Heart right ventricle (tissue), 16 donors: ENCODE data around the gene DBH. TPM values are rescaled to one million over a fixed set of nuclear protein-coding genes. Genes with fewer than 3 reads are reported as not detected.

Experiments
- ATAC-seq, 8 donors: fragments of 200-7000 bp; cut with Tn5 transposase; one replicate each; pipeline ENCODE4 v1.9.1; 2020; ENCODE audit warnings: mild to moderate bottlenecking in 8 of 8, moderate library complexity in 8 of 8, moderate number of reproducible peaks in 1 of 8
- DNase-seq, 2 donors: peaks; one replicate each; pipeline ENCODE4 v3.0.0-alpha.2; 2020
- H3K27ac ChIP-seq, 10 donors: fragments of 200-600 bp; sonication (generic) in 2 of 10; one replicate each; pipeline versions ENCODE4 v1.5.0 to v1.8.0; 2020 to 2022; ENCODE audit warnings: mild to moderate bottlenecking in 3 of 10
- H3K27me3 ChIP-seq, 7 donors: fragments of 200-600 bp; one replicate each; pipeline ENCODE4 v1.8.0; 2021 to 2022; ENCODE audit warnings: mild to moderate bottlenecking in 2 of 7
- H3K36me3 ChIP-seq, 9 donors: fragments of 200-600 bp; sonication (generic) in 1 of 9; one replicate each; pipeline versions ENCODE4 v1.5.0 to v1.8.0; 2020 to 2022; ENCODE audit warnings: mild to moderate bottlenecking in 2 of 9
- H3K4me1 ChIP-seq, 9 donors: fragments of 200-600 bp; sonication (generic) in 1 of 9; one replicate each; pipeline versions ENCODE4 v1.5.0 to v1.8.0; 2020 to 2022; ENCODE audit warnings: mild to moderate bottlenecking in 4 of 9
- H3K4me3 ChIP-seq, 10 donors: fragments of 200-600 bp; sonication (generic) in 2 of 10; one replicate each; pipeline versions ENCODE4 v1.5.0 to v1.8.0; 2020 to 2022; ENCODE audit warnings: mild to moderate bottlenecking in 7 of 10, moderate library complexity in 2 of 10
- H3K9me3 ChIP-seq, 11 donors: fragments of 200-600 bp in 10 of 11; sonication (generic) in 2 of 11; one replicate each; pipeline versions ENCODE4 v1.5.0 to v1.8.0; 2013 to 2022; ENCODE audit warnings: mild to moderate bottlenecking in 2 of 11, control low read depth in 1 of 11, moderate library complexity in 1 of 11
- WGBS, 2 donors: extraction: QIAGEN DNeasy Blood & Tissue Kit; methylation state at CpG; one replicate each; pipeline ENCODE4 v1.1.7; 2013; ENCODE audit warnings: inconsistent platforms in 1 of 2; 5-methylcytosine and 5-hydroxymethylcytosine counted together
- intact Hi-C, 10 donors: fragments of 100-400 bp; cut with DNase I; formaldehyde crosslinking; loops; one replicate each; pipeline versions ENCODE4 v1.11.1 to v1.14.2; 2022
- polyA plus RNA-seq, 2 donors: library from polyadenylated mRNA; stranded (reverse); fragments of 200-250 nt; gene quantifications; one replicate each; pipeline ENCODE4 v1.2.3, GENCODE V29; 2013
- total RNA-seq, 10 donors: library from RNA; stranded (reverse); fragmentation: NEBNext Ultra II Directional in 3 of 10; extraction: Animal tissue kit (Norgen Biotek cat#: 25700) in 3 of 10; gene quantifications; one replicate each; pipeline versions ENCODE4 v1.2.1 to v1.2.4, GENCODE V29; 2021 to 2023
- TF ChIP-seq, protein P1 (sequence below), 9 donors: fragments of 200-600 bp; sonication (generic) in 2 of 9; IDR thresholded peaks; one replicate each; pipeline versions ENCODE4 v1.5.0 to v1.8.0; 2021 to 2022; ENCODE audit warnings: antibody characterized with exemption in 9 of 9, mild to moderate bottlenecking in 5 of 9, moderate library complexity in 1 of 9
- donor health status: Arrhythmogenic right ventricular cardiomyopathy.
- donor health status: ischemic (EF 13 %, LVEDD 7.1; RV severe dilation, severe dysfunction).
- donor health status: healthy with polysubstance abuse.
- donor health status: DM: no; HTN: yes; CAD: no.
- donor health status: DM: no; HTN: no; CAD: no.
- donor health status: ischemic (EF 25% LVEDD 6.9; RV normal size, moderate dysfunction).
- donor health status: ischemic (EF 25% LVEDD 5.7; RV mildly dilated, moderate dysfunction).
- donor health status: healthy.
- donor health status: DM: yes; HTN: yes; CAD: no.
- donor health status: Ischemic cardiomyopathy.
- donor health status: ischemic (EF 35%, LVEDD 5.7; RV mildly dilated, moderate dysfunction).
- donor health status: nonischemic (EF 11% LVEDD 7.7; RV severe dilation, severe dysfunction).
- donor health status: DM: yes; HTN: yes; CAD: no.
- donor health status: PGD.
- donor health status: ischemic (EF 29% LVEDD 5.4; RV normal size, mild dysfunction).
- donor health status: nonischemic (EF 23%, LVEDD 6.1; RV moderate dilation, normal function).

Gene DBH
- total and polyA plus RNA-seq, 12 donors, result 0.01 to 0.09 TPM; not detected in 10

DNA sequence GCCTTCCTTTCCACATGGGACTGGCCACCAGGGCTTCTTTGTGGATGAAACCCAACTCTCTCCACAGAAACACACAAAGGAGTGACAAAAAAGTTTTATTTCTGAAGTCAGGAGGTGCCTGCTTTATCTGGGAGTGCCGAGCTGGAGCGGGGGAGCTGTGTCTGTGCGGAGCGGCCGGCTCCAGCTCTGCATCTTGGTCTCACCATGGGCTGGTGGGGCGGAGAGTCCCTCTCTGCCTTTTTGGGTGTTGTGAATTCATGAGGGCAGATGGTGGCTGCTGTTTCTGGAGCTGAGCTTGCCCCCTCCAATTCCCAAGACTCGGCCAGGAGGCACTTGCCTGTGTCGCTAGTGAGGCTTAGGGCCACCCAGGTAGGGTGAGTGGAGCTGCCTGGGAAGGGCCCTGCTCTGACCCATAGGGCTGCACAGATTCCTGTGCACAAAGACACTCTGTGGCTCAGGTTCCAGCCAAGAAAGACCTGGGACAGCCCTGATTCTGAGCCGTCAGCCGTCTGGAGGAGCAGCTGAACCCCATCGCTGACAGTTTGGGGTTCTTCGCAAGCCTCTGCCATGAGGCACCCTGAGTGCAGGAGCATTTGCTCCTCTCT, 1.4 kb downstream of the DBH start:
- TF ChIP-seq, protein P1, sequence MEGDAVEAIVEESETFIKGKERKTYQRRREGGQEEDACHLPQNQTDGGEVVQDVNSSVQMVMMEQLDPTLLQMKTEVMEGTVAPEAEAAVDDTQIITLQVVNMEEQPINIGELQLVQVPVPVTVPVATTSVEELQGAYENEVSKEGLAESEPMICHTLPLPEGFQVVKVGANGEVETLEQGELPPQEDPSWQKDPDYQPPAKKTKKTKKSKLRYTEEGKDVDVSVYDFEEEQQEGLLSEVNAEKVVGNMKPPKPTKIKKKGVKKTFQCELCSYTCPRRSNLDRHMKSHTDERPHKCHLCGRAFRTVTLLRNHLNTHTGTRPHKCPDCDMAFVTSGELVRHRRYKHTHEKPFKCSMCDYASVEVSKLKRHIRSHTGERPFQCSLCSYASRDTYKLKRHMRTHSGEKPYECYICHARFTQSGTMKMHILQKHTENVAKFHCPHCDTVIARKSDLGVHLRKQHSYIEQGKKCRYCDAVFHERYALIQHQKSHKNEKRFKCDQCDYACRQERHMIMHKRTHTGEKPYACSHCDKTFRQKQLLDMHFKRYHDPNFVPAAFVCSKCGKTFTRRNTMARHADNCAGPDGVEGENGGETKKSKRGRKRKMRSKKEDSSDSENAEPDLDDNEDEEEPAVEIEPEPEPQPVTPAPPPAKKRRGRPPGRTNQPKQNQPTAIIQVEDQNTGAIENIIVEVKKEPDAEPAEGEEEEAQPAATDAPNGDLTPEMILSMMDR (IDR thresholded peaks at IDR 0.05), result no peak
- no peaks in the 10 kb centered on the region for H3K36me3 ChIP-seq
- H3K27me3 ChIP-seq, result peaks cover 0 to 50% (median 4%) of the 10 kb centered on the region in 7 donors
- no peak overlapping the region for H3K4me3 ChIP-seq
- WGBS, 2 donors, result 64 to 78% methylated on average over 12 of the region's 12 CpGs
- no peak overlapping the region for H3K27ac ChIP-seq
- no peak for DNase-seq
- H3K9me3 ChIP-seq, result no peaks in the 10 kb centered on the region
- peaks cover 0 to 10% (median 0%) of the 10 kb centered on the region in 9 donors for H3K4me1 ChIP-seq
- ATAC-seq, result no peak
- intact Hi-C loops, result no loop called here

DNA sequence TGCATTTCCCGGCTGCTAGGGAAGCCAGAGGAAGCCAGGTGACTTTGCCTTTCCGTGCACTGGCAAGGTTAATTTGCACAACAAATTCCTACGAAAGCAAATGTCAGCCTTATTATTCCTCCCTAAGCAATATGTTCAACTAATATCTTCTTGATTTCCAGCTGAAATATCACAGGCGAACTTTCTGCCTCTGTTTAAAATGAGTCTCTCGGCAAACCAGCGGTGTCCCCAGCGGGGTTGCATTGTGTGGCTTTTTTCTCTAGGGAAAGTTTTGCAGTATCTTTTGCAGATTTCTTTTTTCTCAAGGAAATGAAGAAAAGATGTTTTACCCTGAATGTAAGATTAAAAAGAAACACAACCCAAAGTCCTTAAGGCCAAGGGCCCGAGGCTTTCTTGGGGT, 1.9 kb downstream of the DBH start:
- peaks cover 0 to 48% (median 4%) of the 10 kb centered on the region in 7 donors for H3K27me3 ChIP-seq

DNA sequence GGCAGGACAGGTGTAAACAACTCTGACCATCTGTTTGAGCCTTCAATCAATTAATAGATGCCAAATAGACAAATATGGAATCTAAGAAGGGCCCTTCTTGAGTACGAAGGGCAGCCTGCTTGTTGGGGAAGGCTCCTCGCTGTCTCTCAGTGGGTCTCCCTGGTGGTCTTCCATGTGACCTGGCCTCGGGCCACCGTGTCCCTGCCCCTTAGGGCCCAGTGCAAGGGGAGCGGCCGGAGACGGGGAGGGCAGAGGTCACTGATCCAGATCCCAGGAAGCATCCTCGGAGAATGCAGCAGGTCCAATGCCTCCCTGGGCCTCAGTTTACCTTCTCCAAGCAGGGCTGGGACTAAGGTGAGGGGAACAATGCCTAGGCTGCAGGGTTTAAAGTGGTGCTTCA, 2.5 kb downstream of the DBH start:
- no peaks in the 10 kb centered on the region for H3K9me3 ChIP-seq
- DNase-seq (no peak), ATAC-seq (no peak)
- intact Hi-C loops, result no loop called here
- no peak overlapping the region for H3K4me3 ChIP-seq
- no peaks in the 10 kb centered on the region for H3K36me3 ChIP-seq
- peaks cover 0 to 9% (median 0%) of the 10 kb centered on the region in 9 donors for H3K4me1 ChIP-seq
- H3K27me3 ChIP-seq, result peaks cover 0 to 45% (median 5%) of the 10 kb centered on the region in 7 donors
- TF ChIP-seq, protein P1 (IDR thresholded peaks at IDR 0.05), result no peak
- H3K27ac ChIP-seq, result no peak overlapping the region
- WGBS, 2 donors, result 74 to 80% methylated on average over 8 of the region's 8 CpGs

More for the DNA sequence above, 1.9 kb downstream of the DBH start:
- H3K9me3 ChIP-seq, result no peaks in the 10 kb centered on the region
- DNase-seq, result no peak
- TF ChIP-seq, protein P1 (IDR thresholded peaks at IDR 0.05), result no peak
- H3K4me3 ChIP-seq, result no peak overlapping the region
- ATAC-seq, result no peak
- no peak overlapping the region for H3K27ac ChIP-seq
- 59 to 70% methylated on average over 8 of the region's 8 CpGs for WGBS, 2 donors
- H3K4me1 ChIP-seq, result peaks cover 0 to 10% (median 0%) of the 10 kb centered on the region in 9 donors
- intact Hi-C loops, result no loop called here
- H3K36me3 ChIP-seq, result no peaks in the 10 kb centered on the region

DNA sequence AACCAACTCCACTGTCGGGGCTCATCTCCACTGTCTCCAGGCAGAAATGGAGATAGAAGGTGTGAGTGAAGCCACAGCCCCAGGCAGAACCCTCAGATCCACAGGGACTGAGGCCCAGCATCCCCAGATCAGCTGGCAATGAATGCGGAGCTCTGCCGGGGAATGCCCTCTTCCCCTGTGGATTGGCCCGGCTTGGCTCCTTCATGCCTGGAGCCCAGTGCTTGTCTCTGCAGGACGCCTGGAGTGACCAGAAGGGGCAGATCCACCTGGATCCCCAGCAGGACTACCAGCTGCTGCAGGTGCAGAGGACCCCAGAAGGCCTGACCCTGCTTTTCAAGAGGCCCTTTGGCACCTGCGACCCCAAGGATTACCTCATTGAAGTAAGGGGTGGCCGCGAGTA, 3.5 kb downstream of the DBH start:
- DNase-seq, result no peak
- intact Hi-C loops, result no loop called here
- Histone ChIP-seq H3K27ac (no peak overlapping the region), H3K9me3 (no peaks in the 10 kb centered on the region), H3K27me3 (peaks cover 0 to 44% (median 6%) of the 10 kb centered on the region in 7 donors), H3K4me1 (peaks cover 0 to under 1% (median 0%) of the 10 kb centered on the region in 9 donors), H3K4me3 (no peak overlapping the region), H3K36me3 (no peaks in the 10 kb centered on the region)
- ATAC-seq, result no peak
- TF ChIP-seq, protein P1 (IDR thresholded peaks at IDR 0.05), result no peak
- WGBS, 2 donors, result 87 to 89% methylated on average over 8 of the region's 8 CpGs
